T-helper 22 cell (primary cell): ENCODE data around the gene RAPGEF4.

Source experiments
- DNase-seq: peaks from one replicate; pipeline ENCODE4 v3.0.0-alpha.2; 2020; ENCODE audit warnings: low read depth

Gene RAPGEF4

GRCh38 chr2:172826522-172826921 lies 90.9 kb downstream of the RAPGEF4 start:
- DNase-seq: no peak

GRCh38 chr2:172829229-172829628 lies 93.6 kb downstream of the RAPGEF4 start:
- DNase-seq: no peak

- DNase-seq: no peak
These were observed 94.8 kb downstream of the RAPGEF4 start for GRCh38 chr2:172830482-172830881.

DNA sequence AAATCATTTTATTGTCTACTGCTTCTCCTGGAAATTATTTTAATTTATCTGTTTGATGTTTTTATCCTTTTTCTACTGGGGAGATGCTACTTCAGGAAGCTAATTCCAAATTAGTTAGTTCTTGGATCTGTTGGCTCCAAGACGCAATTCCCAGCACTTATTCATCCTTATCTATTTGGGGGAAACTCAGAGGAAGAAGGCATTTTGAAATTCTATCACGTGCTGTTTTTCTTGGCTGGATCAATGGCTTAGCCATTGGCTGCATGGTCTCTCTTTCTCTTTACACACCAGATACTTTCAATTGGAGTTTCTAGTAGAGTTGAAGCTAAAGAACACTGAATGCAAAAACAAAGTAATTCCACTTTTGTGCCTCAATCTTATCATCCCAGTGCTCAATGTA lies 98.3 kb downstream of the RAPGEF4 start:
- no peak for DNase-seq

- DNase-seq: no peak
These were observed 99.2 kb downstream of the RAPGEF4 start for GRCh38 chr2:172834881-172835280.

- DNase-seq: no peak
These were observed 100.7 kb downstream of the RAPGEF4 start for GRCh38 chr2:172836347-172836821.

DNA sequence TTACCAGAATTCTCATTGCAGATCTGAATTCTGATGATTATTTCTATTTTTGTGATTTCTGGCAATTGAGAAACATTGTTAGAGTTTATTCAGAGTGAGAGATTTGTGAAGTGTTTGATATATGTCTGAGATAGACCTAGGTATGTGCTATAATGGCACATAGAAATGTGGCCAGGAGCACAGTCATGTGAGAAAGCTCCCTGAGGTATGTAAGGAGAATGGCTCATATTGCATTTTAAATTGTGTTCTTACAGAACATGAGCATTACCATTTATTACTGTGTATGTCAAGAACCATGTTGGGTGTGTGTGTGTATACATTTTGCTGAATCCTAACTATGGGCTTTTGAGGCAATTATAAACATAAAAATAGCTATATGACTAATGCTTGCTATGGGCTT lies 101.2 kb downstream of the RAPGEF4 start:
- no peak for DNase-seq

DNA sequence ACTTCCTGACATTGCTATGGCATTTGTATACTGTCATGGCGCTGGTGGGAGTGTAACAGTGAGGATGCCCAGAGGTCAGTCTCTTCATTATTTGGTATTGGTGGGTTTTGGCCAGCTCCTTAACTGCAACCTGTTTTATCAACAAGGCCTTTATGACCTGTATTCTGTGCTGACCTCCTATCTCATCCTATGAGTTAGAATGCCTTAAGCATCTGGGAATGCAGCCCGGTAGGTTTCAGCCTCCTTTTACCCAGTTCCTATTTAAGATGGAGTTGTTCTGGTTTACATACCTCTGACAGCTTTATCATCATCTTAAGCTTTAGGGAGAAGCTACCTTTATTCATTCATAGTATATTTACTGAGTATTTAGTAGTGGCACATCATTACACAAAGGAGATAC lies 103.8 kb downstream of the RAPGEF4 start:
- no peak for DNase-seq

DNA sequence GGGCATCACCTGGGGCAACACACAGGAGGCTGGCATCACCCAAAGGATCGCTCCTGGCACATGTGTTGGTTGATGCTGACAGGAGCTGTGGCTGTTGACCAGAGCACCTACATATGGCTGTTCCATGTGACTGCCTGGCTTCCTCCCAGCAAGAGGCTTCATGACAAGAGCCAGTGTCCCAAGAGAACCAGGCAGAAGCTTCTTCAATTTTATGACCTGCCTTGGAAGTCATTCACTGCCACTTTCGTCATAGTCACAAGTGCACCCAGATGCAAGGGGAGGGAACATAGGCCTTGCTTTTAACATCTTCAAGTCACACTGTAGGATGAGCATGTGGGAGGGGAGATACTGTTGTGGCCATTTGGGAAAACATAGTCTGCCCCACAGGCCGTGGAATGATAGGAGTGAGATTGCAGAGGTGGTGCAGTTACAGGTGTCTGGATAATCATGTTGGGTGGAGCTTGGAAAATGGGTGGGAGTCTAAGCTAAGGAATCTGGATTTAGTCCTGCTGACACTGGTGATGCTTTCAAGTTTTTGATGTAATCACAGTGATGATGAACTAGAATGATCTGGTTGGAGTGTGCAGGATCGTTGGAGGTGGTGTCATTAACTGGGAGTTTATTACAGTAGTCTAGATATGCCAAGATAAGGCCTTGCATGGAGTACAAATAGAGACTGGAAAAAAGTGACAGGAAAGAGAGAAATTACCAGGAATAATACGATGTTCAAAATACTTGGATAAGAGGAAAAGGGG lies 107.0 kb downstream of the RAPGEF4 start:
- no peak for DNase-seq

- no peak for DNase-seq
These were observed 107.6 kb downstream of the RAPGEF4 start for GRCh38 chr2:172843266-172843582.

DNA sequence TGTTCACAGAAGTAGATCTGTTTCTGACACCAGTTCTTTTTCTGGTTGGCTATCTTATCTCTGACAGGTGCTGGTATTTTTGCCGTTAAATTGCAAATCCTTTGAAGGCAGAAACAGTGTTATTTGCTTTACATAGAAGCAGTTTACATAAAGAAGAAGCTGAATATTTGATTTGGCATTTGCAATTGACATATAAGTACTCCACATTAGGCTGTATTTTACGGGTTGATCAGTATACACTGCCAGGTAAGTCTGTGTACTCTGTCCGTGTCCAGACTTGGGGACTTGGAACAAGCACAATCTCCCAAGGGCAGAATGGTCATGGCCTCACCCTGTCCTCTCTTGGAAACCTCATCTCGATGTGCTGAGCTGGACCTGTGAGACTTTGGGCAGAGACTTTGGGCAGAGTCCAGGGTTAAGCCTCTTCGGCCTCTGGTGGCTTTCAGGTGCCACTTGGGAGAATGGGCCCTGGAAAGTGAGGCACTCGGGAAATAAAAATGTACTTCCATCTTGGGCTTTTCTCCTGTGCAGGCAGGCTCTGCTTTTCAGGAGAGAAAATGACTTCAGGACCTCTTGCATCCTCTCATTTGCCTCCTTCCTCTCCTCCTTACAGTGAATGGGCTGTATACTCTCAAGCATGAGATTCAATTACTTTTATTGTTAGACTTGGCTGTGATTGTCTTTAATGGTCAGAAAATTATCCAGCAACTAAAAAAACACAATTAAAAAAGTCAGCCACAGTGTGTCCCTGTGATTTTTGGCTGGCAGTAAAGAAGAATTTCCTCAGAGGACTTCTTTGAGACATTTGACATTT lies 108.5 kb downstream of the RAPGEF4 start:
- no peak for DNase-seq

DNA sequence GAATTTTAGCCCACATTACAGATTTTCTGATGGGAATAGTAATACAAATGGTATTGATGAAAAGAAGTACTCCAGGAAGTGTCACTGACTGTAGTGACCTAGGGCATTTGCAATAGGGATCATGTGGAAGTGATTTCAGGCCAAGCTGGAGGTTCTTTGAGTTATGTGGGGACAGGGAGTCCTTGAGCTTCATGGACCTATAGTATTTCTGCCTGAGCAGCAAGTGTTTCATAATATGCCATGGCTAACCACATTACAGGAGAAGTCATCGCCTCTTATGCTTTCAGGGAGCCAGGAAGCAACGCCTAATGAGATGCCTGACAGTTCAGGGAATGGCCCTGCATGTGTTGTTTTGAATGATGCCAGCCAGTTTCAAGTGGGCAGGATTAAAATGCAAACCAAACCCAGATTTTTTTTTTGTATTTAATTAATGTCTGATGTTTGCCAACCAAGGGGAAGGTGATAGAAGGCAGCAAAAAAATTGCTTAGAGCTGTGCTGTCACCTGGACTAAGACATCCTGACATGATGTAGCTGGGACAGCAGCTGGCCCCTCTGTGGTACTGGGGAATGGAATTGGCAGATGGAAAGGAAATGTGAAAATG lies 109.5 kb downstream of the RAPGEF4 start:
- no peak for DNase-seq

- DNase-seq: no peak
These were observed 110.9 kb downstream of the RAPGEF4 start for GRCh38 chr2:172846551-172846950.

GRCh38 chr2:172847188-172847587 lies 111.5 kb downstream of the RAPGEF4 start:
- DNase-seq: no peak

DNA sequence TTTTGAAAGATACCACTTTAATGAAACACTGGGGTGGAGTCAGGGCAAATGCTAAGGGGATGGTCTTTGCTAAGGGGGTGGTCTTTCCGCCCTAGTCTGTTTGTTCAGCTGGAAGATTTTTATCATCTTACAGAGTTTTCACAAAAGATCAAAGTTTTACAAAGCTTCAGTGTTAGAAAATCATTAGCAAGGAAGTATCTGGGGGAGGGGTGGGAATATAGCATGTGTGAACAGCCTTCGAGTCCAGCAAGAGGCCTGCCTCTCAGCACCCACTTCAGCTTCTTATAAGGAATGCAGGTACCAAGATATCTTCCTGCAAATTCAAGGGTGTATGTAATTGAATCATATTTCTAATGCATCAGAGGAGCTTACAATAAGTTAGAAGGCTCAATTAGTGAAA lies 112.9 kb downstream of the RAPGEF4 start:
- no peak for DNase-seq

DNA sequence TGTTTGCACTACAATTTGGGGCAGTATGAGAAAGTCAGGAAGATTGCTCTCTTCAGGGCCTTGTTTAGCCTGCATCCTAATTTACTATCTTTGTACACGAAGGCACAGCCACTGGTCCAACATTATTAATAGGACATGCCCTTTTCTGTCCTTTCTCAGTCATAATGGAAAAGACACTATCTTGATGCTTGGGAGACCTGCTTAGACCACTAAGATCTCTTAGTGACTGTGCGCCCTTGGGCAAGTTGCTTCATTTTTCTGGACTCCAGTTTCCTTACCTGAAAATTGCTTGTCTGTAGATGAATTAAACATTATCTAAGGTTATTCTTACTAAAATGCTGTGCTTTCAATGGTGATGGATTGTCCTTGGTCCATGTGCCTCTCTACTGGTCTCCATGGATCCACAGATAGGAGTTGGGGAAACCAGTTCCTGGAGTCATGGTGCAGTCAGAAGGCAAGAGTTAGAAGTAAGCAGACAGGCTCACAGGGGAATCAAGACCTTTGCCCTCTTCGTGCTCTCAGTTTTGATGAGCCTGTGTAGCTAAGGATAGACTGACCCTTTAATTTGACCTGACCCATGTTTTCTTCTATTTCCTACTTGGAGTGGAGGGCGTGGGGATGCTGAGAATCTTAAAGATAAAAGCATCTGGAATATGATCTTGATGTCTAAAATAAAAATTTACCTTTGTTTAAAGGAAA lies 114.0 kb downstream of the RAPGEF4 start:
- no peak for DNase-seq

GRCh38 chr2:172855588-172855987 lies 119.9 kb downstream of the RAPGEF4 start:
- no peak for DNase-seq

DNA sequence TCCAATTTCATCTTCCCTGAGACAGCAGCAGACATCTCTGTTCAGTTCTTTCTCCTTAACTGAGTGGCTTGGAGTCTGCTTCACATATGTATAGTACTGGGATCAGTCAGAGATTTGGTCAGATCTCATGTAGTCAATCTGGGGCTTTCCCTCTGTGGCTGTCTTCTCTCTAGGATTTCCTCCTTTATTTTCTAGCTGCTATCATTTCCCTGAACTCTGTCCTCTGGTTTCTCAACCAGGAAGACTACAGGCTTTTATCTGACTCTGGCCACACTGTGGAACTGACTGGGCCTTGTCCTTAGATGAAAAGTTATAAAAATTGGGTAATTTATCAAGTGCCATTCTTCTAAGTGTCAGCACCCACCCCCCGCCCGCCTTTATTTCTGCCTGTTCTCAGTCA lies 121.0 kb downstream of the RAPGEF4 start:
- no peak for DNase-seq

DNA sequence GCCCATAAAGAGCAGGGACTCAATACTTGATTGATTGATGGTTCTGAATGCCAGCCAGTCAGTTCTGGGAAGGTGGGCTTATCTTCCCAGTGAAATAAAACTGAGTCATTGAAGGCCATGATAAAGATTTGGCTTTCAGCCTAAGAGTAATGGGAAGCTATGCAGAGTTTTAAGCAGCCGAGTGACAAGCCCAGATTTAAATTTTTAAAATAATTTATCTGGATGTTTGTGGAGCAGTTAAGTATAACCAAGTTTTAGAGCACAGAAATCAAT lies 122.8 kb downstream of the RAPGEF4 start:
- no peak for DNase-seq

DNA sequence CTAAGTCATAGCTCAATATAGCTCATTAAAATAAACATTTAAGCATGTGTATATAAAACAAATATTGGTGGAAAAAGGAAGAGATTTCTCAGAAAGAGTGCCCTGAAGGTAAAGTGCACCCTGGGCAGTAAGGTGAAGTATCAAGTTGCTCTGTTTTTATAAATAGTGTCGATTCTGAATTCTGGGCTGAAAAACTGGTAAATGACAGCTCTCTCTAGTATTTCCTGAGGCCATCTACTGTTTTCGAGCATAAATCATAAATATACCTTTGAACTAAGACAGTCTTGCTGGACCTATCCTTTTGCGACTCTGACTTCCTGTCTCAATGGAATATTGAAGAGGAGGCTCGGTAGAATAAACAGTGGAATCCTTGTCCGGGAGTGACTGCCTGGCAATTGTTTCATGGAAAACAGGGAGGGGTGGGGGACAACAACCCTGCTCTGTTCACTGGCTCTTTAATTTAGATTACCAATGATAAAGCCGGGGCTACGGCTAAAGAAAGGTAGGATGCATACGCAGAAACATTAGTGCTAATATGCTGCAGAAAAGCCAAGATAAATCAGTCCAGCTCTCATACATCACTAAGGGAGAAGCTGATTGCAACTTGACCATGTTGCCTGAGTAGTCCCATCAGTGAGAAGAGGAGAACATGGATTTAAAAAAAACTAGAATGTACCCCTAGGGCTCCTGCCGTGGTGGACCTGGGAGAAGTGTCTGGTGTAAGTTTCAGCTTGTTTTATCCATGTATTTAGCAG lies 124.1 kb downstream of the RAPGEF4 start:
- no peak for DNase-seq

DNA sequence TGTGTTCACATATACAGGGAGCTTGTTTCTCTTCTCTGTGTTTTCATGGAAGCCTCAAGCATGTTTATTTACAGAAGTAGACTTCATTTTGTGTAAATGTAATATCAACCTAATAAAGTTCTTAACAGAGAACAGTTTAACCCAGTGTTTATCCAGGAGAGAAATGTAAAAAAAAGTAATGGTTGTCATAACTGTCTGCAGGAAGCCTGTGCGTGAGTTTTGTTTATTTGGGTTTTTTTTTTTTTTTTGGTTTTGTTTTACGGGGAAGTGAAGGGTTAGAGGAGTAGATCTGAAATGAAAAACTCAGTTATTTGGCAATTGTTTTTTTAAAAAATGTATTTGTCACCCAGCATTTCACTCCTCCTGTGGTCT lies 124.7 kb downstream of the RAPGEF4 start:
- no peak for DNase-seq

DNA sequence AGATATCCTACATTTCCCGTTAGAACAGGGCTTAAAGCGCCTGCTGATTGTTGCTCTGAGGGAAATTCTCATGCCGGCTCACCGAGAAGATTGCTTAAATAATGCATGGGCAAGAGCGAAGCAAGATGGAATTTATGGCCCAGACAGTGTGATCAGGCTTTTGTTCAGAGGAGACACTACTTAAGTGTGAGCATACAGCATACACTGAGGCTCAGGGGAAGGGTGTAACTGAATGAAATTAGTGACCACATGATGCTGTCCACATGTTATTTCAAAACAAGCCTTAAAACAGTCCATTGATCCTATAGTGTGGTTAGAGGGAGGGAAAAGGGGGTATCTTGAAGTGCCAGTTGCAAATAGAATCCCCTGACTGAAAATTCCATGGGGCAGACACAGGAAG lies 125.5 kb downstream of the RAPGEF4 start:
- no peak for DNase-seq
